ENCODE results near the gene CPA2.
A peak's percentile ranks its signal among the peaks of the same experiment; 100 is the strongest.
"Not testable (repeated sequence)": the region's sequence is repeated elsewhere in the genome, so short reads cannot be mapped to it uniquely, and the experiment has no call there.

Gene CPA2

GRCh38 chr7:130224210-130224609, 42.5 kb upstream of the CPA2 start:
- no peak overlapping the region for H3K4me3 ChIP-seq (ENCODE audit: low read depth, low read length)
- TF ChIP-seq POLR2A (IDR thresholded peaks at IDR 0.05; ENCODE audit: extremely low read depth, insufficient read length), result no peak
- TF ChIP-seq MAX (IDR thresholded peaks at IDR 0.05; ENCODE audit: low read depth, low read length), result no peak
- TF ChIP-seq MYC (IDR thresholded peaks at IDR 0.05; ENCODE audit: low read depth, low read length), result no peak
- TF ChIP-seq CTCF (IDR thresholded peaks at IDR 0.05; ENCODE audit: low read depth, low read length), result no peak
- DNase-seq (ENCODE audit: low read depth), result no peak

DNA sequence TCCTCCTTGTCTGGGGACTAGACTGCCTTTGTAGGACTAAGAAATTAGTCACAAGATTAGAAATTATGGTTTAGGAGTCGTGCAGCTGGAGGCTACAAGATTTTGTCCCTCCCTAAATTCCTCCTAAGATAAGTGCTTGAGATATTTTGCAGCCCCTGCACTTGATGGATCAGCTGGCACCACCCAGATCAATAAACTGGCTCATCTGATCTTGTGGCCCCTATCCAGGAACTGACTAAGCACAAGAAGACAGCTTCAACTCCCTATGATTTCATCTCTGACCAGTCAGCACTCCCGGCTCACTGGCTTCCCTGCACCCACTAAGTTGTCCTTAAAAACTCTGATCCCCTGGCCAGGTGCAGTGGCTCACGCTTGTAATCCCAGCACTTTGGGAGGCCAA, 41.7 kb upstream of the CPA2 start:
- not testable (repeated sequence) for DNase-seq (ENCODE audit: low read depth); H3K4me3 ChIP-seq (ENCODE audit: low read depth, low read length)

GRCh38 chr7:130226333-130226732, 40.3 kb upstream of the CPA2 start:
- TF ChIP-seq CTCF (IDR thresholded peaks at IDR 0.05; ENCODE audit: low read depth, low read length) (no peak), MAX (IDR thresholded peaks at IDR 0.05; ENCODE audit: low read depth, low read length) (no peak), MYC (IDR thresholded peaks at IDR 0.05; ENCODE audit: low read depth, low read length) (no peak), POLR2A (IDR thresholded peaks at IDR 0.05; ENCODE audit: extremely low read depth, insufficient read length) (no peak)
- DNase-seq (ENCODE audit: low read depth), result no peak
- H3K4me3 ChIP-seq (ENCODE audit: low read depth, low read length), result no peak overlapping the region

DNA sequence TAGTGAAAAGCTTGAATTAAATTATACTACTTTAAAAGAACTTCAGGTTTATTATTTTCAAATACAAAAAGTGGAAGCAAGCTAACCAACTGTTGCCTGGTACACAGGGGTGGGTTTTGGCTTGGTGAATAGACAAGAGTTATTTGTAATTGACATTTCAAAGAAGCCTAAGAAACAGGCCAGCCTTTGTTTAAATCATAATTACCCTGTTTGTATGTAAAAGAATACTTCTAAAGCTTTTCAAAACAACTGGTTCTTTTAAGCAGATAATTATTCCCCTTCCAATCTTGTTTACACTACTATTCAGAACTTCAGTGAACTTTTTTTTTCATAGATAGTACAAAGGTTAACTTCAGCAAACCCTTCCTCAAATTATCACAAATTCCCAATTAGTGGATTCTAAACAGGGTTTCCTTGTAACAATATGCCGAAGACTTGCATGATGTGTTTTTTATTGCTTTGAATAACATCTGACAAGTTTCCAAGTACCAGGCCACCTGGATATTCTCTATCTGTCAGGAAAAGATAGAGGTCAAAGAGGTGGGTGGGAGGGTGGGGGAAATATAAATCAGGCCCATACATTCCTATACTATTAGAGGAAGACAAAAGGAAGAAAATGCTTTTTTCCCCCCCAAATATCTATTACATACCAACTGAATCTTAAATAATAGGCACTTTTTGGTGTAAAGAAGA, 38.6 kb upstream of the CPA2 start:
- no peak for DNase-seq (ENCODE audit: low read depth)
- no peak overlapping the region for H3K4me3 ChIP-seq (ENCODE audit: low read depth, low read length)
- no peak for TF ChIP-seq CTCF (IDR thresholded peaks at IDR 0.05; ENCODE audit: low read depth, low read length)
- no peak for TF ChIP-seq POLR2A (IDR thresholded peaks at IDR 0.05; ENCODE audit: extremely low read depth, insufficient read length)
- no peak for TF ChIP-seq MYC (IDR thresholded peaks at IDR 0.05; ENCODE audit: low read depth, low read length)
- no peak for TF ChIP-seq MAX (IDR thresholded peaks at IDR 0.05; ENCODE audit: low read depth, low read length)

DNA sequence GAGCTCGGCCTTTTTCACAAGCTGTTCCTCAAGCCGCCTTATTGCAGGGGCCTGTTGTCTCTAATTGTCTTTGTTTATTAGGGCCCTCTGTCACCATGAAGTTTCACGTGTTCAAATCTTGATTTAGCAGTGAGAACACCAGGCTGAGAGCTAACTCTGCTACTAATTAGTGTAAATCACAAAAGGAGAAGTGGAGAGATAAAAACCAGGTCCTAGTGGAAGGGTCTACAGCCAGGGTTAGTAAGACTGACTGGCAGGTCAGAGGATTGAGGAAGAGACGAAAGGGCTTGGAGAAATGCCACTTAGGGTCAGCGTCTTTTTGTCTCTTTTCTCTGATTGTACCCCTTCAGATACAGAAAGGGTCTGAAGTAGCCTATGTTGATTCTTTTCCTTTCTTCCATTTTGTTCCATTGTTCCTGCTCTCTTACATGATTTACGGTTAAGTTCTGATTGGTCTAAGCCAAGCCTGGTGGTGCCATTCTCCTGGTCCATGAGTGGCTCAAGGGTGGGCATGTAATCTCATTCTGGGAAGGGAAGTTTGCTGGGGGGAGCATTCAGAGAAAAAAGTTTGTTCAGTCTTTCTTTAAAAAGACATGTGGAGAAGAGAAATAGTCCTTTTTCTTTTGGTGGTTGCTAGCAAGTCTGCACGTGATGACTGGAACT, 37.7 kb upstream of the CPA2 start:
- no peak overlapping the region for H3K4me3 ChIP-seq (ENCODE audit: low read depth, low read length)
- no peak for TF ChIP-seq POLR2A (IDR thresholded peaks at IDR 0.05; ENCODE audit: extremely low read depth, insufficient read length)
- TF ChIP-seq MAX (IDR thresholded peaks at IDR 0.05; ENCODE audit: low read depth, low read length), result no peak
- TF ChIP-seq MYC (IDR thresholded peaks at IDR 0.05; ENCODE audit: low read depth, low read length), result no peak
- no peak for TF ChIP-seq CTCF (IDR thresholded peaks at IDR 0.05; ENCODE audit: low read depth, low read length)
- peak; percentile 28 for DNase-seq (ENCODE audit: low read depth)

- not testable (repeated sequence) for DNase-seq (ENCODE audit: low read depth); H3K4me3 ChIP-seq (ENCODE audit: low read depth, low read length)
Measured at GRCh38 chr7:130229981-130230380, 36.7 kb upstream of the CPA2 start.

- H3K4me3 ChIP-seq (ENCODE audit: low read depth, low read length), result no peak overlapping the region
- no peak for TF ChIP-seq MYC (IDR thresholded peaks at IDR 0.05; ENCODE audit: low read depth, low read length)
- no peak for TF ChIP-seq CTCF (IDR thresholded peaks at IDR 0.05; ENCODE audit: low read depth, low read length)
- no peak for TF ChIP-seq MAX (IDR thresholded peaks at IDR 0.05; ENCODE audit: low read depth, low read length)
- no peak for TF ChIP-seq POLR2A (IDR thresholded peaks at IDR 0.05; ENCODE audit: extremely low read depth, insufficient read length)
- DNase-seq (ENCODE audit: low read depth), result no peak
Measured at GRCh38 chr7:130231792-130232191, 34.9 kb upstream of the CPA2 start.
